ENCODE measurements around the gene SLC4A2.

SLC4A2 gene

DNA sequence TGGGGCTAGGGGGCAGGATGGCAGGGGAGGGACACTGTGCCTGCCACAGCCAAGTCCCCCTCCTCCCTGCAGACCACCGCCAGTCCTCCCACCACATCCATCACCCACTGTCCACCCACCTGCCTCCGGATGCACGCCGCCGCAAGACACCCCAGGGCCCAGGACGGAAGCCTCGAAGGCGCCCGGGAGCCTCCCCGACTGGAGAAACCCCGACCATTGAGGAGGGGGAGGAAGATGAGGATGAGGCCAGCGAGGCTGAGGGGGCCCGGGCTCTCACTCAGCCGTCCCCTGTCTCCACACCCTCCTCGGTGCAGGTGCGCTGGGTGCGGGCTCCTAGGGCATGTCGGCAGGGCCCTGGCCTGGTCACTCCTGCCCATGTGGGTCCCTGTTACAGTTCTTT, 5.1 kb downstream of the SLC4A2 start:
- POLR2A ChIA-PET = no interaction called here

GRCh38 chr7:151064993-151065392, 5.6 kb downstream of the SLC4A2 start:
- no peak for TF ChIP-seq TRIM28 (IDR thresholded peaks at IDR 0.05; ENCODE audit: borderline replicate concordance, low read length)
- TF ChIP-seq ZNF121 (tag by site-specific recombination; IDR thresholded peaks at IDR 0.05) = no peak
- no peak for TF ChIP-seq ZFHX2 (tag by site-specific recombination; conservative IDR thresholded peaks at IDR 0.05)
- TF ChIP-seq, protein P1, sequence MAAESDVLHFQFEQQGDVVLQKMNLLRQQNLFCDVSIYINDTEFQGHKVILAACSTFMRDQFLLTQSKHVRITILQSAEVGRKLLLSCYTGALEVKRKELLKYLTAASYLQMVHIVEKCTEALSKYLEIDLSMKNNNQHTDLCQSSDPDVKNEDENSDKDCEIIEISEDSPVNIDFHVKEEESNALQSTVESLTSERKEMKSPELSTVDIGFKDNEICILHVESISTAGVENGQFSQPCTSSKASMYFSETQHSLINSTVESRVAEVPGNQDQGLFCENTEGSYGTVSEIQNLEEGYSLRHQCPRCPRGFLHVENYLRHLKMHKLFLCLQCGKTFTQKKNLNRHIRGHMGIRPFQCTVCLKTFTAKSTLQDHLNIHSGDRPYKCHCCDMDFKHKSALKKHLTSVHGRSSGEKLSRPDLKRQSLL (tag by site-specific recombination; IDR thresholded peaks at IDR 0.05) = no peak
- TF ChIP-seq GLI4 (tag by site-specific recombination; IDR thresholded peaks at IDR 0.05) = no peak
- TF ChIP-seq MEIS1 (CRISPR knock-in tag; IDR thresholded peaks at IDR 0.05; ENCODE audit: borderline replicate concordance) = no peak
- no peak for TF ChIP-seq ZNF747 (tag by site-specific recombination; IDR thresholded peaks at IDR 0.05)
- no peak for TF ChIP-seq ZNF184 (tag by site-specific recombination; IDR thresholded peaks at IDR 0.05)
- TF ChIP-seq, protein P2, sequence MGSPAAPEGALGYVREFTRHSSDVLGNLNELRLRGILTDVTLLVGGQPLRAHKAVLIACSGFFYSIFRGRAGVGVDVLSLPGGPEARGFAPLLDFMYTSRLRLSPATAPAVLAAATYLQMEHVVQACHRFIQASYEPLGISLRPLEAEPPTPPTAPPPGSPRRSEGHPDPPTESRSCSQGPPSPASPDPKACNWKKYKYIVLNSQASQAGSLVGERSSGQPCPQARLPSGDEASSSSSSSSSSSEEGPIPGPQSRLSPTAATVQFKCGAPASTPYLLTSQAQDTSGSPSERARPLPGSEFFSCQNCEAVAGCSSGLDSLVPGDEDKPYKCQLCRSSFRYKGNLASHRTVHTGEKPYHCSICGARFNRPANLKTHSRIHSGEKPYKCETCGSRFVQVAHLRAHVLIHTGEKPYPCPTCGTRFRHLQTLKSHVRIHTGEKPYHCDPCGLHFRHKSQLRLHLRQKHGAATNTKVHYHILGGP (tag by site-specific recombination; IDR thresholded peaks at IDR 0.05) = no peak
- no peak for TF ChIP-seq ZBTB20 (tag by site-specific recombination; IDR thresholded peaks at IDR 0.05)
- no peak for TF ChIP-seq ZNF843 (tag by site-specific recombination; IDR thresholded peaks at IDR 0.05)
- no peak for TF ChIP-seq AEBP2 (tag by site-specific recombination; IDR thresholded peaks at IDR 0.05; ENCODE audit: borderline replicate concordance)
- TF ChIP-seq ZNF132 (tag by site-specific recombination; IDR thresholded peaks at IDR 0.05; ENCODE audit: borderline replicate concordance) = no peak
- no peak for TF ChIP-seq ZNF19 (tag by site-specific recombination; IDR thresholded peaks at IDR 0.05; ENCODE audit: low read depth)
- TF ChIP-seq ZNF391 (tag by site-specific recombination; IDR thresholded peaks at IDR 0.05; ENCODE audit: borderline replicate concordance, low read depth) = no peak
- no peak for TF ChIP-seq ZNF610 (tag by site-specific recombination; IDR thresholded peaks at IDR 0.05; ENCODE audit: borderline replicate concordance)
- TF ChIP-seq ZNF600 (tag by site-specific recombination; IDR thresholded peaks at IDR 0.05) = no peak
- TF ChIP-seq ZNF366 (tag by site-specific recombination; conservative IDR thresholded peaks at IDR 0.05) = no peak
- TF ChIP-seq ZNF768 (tag by site-specific recombination; IDR thresholded peaks at IDR 0.05) = no peak
- Histone ChIP-seq H3K27ac (ENCODE audit: extremely low read depth, low read depth, low read length) (no peak overlapping the region), H3K4me1 (ENCODE audit: control insufficient read depth, insufficient read depth, low read length) (no peaks in the 10 kb centered on the region), H3K4me3 (ENCODE audit: low read depth, low read length) (no peak overlapping the region), H3K9me3 (ENCODE audit: control insufficient read depth, insufficient read depth, low read depth, low read length) (no peaks in the 10 kb centered on the region), H3K36me3 (ENCODE audit: control insufficient read depth in 2 of 2, insufficient read depth in 1 of 2, low read length in 2 of 2) (peaks cover 3 to 75% of the 10 kb centered on the region in 2 experiments)
- POLR2A ChIA-PET = interaction anchor here (1.1 to 1.6 kb wide), 2 partner anchors 16 to 18 kb away, joined by 3 to 6 read pairs; partner anchors contain the start of genes FASTK and TMUB1
- CTCF ChIA-PET = interaction anchor here (0.6 kb wide), 1 partner anchor 20 kb away, joined by 3 read pairs; no protein-coding TSS in a partner anchor

More for the DNA sequence above, 5.1 kb downstream of the SLC4A2 start:
- peaks cover 3 to 70% of the 10 kb centered on the region in 2 experiments for H3K36me3 ChIP-seq (ENCODE audit: control insufficient read depth in 2 of 2, insufficient read depth in 1 of 2, low read length in 2 of 2)
- H3K4me1 ChIP-seq (ENCODE audit: control insufficient read depth, insufficient read depth, low read length) = no peaks in the 10 kb centered on the region
- no peaks in the 10 kb centered on the region for H3K9me3 ChIP-seq (ENCODE audit: control insufficient read depth, insufficient read depth, low read depth, low read length)
- H3K27ac ChIP-seq (ENCODE audit: extremely low read depth, low read depth, low read length) = no peak overlapping the region
- no peak for TF ChIP-seq ZEB2 (tag by site-specific recombination; IDR thresholded peaks at IDR 0.05)
- TF ChIP-seq MYNN (tag by site-specific recombination; IDR thresholded peaks at IDR 0.05; ENCODE audit: borderline replicate concordance) = no peak
- TF ChIP-seq ZNF302 (tag by site-specific recombination; IDR thresholded peaks at IDR 0.05; ENCODE audit: low read depth) = no peak
- TF ChIP-seq ZFHX2 (tag by site-specific recombination; conservative IDR thresholded peaks at IDR 0.05) = peak; percentile 41; the same call in 1 of the 2 replicates
- CTCF ChIA-PET = interaction anchor here (0.6 kb wide), 1 partner anchor 9 kb away, joined by 3 read pairs; no protein-coding TSS in a partner anchor
- no peak overlapping the region for H3K4me3 ChIP-seq (ENCODE audit: low read depth, low read length)
